Measurements from ENCODE around the gene EFL1.

The EFL1 gene

GRCh38 chr15:82080774-82081173 lies 181.8 kb downstream of the EFL1 start:
- no peak for TF ChIP-seq CTCF (IDR thresholded peaks at IDR 0.05)
- Histone ChIP-seq H3K79me2 (no peaks in the 10 kb centered on the region), H3K27ac (no peak overlapping the region), H3K27me3 (ENCODE audit: control insufficient read depth, insufficient read depth, low read length) (no peaks in the 10 kb centered on the region), H3K4me2 (ENCODE audit: low read length) (no peak overlapping the region), H3K4me1 (no peaks in the 10 kb centered on the region), H2AFZ (no peak overlapping the region), H3K36me3 (ENCODE audit: control insufficient read depth, insufficient read depth, low read length) (no peaks in the 10 kb centered on the region), H3K9me3 (ENCODE audit: control insufficient read depth, low read length) (no peaks in the 10 kb centered on the region), H3K9ac (no peak overlapping the region), H3K4me3 (ENCODE audit: low read depth, low read length) (no peak overlapping the region)
